ENCODE measurements around the gene NTM. TPM values are rescaled to one million over a fixed set of nuclear protein-coding genes. Genes with fewer than 3 reads are reported as not detected.

The NTM gene
- total and polyA plus RNA-seq, 2 donors (not counting 3 experiments of a cell fraction or from before 2014, with no cell fraction given): 1.00 to 1.1 TPM

DNA sequence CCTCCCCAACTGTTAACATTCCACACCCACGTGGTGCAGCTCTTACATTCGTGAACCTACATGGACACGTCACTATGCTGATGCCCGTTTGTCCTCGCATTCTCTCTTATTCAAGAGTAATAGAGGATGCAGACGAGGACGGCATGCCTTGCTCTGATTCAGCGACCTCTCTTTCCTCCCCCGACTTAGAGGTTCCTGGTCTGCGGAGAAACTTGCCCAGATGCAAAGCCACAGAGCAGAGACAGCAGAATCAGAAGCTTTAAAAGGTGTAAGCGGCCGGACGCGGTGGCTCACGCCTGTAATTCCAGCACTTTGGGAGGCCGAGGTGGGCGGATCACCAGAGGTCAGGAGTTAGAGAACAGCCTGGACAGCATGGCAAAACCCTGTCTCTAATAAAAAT lies 288.0 kb downstream of the NTM start:
- dilution Hi-C loops (cut with MboI; ENCODE audit: extremely low pct_ligation_motif_present, low sequenced_read_pairs): loop anchor here (25.0 kb wide), 1 partner anchor 596 kb away; no protein-coding TSS in a partner anchor
- BruUV-seq (replicated peaks): no TSS peak
- H3K9ac ChIP-seq (replicated peaks; ENCODE audit: extremely low read depth, insufficient read depth, low read length): no peak overlapping the region
- no peak for DNase-seq (ENCODE audit: low read depth, low spot score)
- FAIRE-seq: no peak
- no peak for TF ChIP-seq GATA2 (IDR thresholded peaks at IDR 0.05; ENCODE audit: insufficient read depth, insufficient read length, low read depth, low read length)
- no peaks in the 10 kb centered on the region for H3K9me3 ChIP-seq (replicated peaks; ENCODE audit: control insufficient read depth, insufficient read depth, low read length)
- no peaks in the 10 kb centered on the region for H3K36me3 ChIP-seq (ENCODE audit: control insufficient read depth in 2 of 2, extremely low read depth in 1 of 2, insufficient read depth in 2 of 2, low read length in 2 of 2)
- no peaks in the 10 kb centered on the region for H3K79me2 ChIP-seq (ENCODE audit: control insufficient read depth, insufficient read depth, low read length)
- ChIA-PET CTCF (interaction anchor here (2.0 kb wide), 1 partner anchor 16 kb away, joined by 5 read pairs; no protein-coding TSS in a partner anchor), POLR2A (no interaction called here)
- H3K9me1 ChIP-seq (replicated peaks; ENCODE audit: control insufficient read depth, extremely low read depth, insufficient read depth, low read length): no peaks in the 10 kb centered on the region
- no peaks in the 10 kb centered on the region for H4K20me1 ChIP-seq (replicated peaks; ENCODE audit: control insufficient read depth, extremely low read depth, insufficient read depth, low read length)
- no peak overlapping the region for H3K4me3 ChIP-seq (replicated peaks in 1 of 3; ENCODE audit: insufficient read depth in 1 of 3, low read depth in 1 of 3, low read length in 3 of 3)
- no peak overlapping the region for H3K27ac ChIP-seq (ENCODE audit: insufficient read depth, low read depth, low read length)
- H3K27me3 ChIP-seq (ENCODE audit: control insufficient read depth in 2 of 2, insufficient read depth in 2 of 2, low read length in 2 of 2): peaks cover 2 to 3% of the 10 kb centered on the region in 2 experiments
- H3K4me2 ChIP-seq (ENCODE audit: insufficient read depth, low read length): no peak overlapping the region
- intact Hi-C loops (cut with micrococcal nuclease): no loop called here
- H2AFZ ChIP-seq (ENCODE audit: low read depth, low read length): no peak overlapping the region
- no peaks in the 10 kb centered on the region for H3K4me1 ChIP-seq (ENCODE audit: control insufficient read depth, extremely low read depth, insufficient read depth, low read length)

DNA sequence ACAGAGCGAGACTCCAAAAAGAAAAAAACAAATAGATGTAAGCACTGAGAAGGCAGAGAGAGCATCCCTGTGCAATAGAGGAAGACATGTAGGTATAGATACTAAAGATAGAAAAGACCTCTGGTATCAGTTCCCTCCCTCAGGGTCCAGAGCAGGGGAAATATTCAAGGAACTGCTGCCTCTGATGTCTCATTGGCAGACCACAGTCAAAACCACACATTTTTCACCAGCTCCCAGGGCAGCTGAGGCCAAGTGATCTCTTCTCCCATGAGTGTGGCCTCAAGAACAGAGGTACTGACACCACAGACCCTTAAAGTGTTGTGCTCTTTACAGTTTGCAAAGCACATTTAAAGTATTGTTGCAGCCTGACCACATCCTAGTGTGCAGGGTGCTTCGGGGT lies 288.5 kb downstream of the NTM start:
- Histone ChIP-seq H3K27me3 (ENCODE audit: control insufficient read depth in 2 of 2, insufficient read depth in 2 of 2, low read length in 2 of 2) (peaks cover 2 to 3% of the 10 kb centered on the region in 2 experiments), H3K4me1 (ENCODE audit: control insufficient read depth, extremely low read depth, insufficient read depth, low read length) (no peaks in the 10 kb centered on the region), H3K4me2 (ENCODE audit: insufficient read depth, low read length) (no peak overlapping the region), H3K4me3 (replicated peaks in 1 of 3; ENCODE audit: insufficient read depth in 1 of 3, low read depth in 1 of 3, low read length in 3 of 3) (no peak overlapping the region), H3K27ac (ENCODE audit: insufficient read depth, low read depth, low read length) (no peak overlapping the region), H4K20me1 (replicated peaks; ENCODE audit: control insufficient read depth, extremely low read depth, insufficient read depth, low read length) (no peaks in the 10 kb centered on the region), H3K9me1 (replicated peaks; ENCODE audit: control insufficient read depth, extremely low read depth, insufficient read depth, low read length) (no peaks in the 10 kb centered on the region), H3K79me2 (ENCODE audit: control insufficient read depth, insufficient read depth, low read length) (no peaks in the 10 kb centered on the region), H3K9me3 (replicated peaks; ENCODE audit: control insufficient read depth, insufficient read depth, low read length) (no peaks in the 10 kb centered on the region), H3K36me3 (ENCODE audit: control insufficient read depth in 2 of 2, extremely low read depth in 1 of 2, insufficient read depth in 2 of 2, low read length in 2 of 2) (no peaks in the 10 kb centered on the region), H3K9ac (replicated peaks; ENCODE audit: extremely low read depth, insufficient read depth, low read length) (no peak overlapping the region), H2AFZ (ENCODE audit: low read depth, low read length) (no peak overlapping the region)
- TF ChIP-seq EZH2 (IDR thresholded peaks at IDR 0.05; ENCODE audit: borderline replicate concordance, low read depth, low read length, severe bottlenecking): no peak
- TF ChIP-seq POLR2A (IDR thresholded peaks at IDR 0.05; ENCODE audit: low read depth, low read length): no peak
- TF ChIP-seq, protein P1, sequence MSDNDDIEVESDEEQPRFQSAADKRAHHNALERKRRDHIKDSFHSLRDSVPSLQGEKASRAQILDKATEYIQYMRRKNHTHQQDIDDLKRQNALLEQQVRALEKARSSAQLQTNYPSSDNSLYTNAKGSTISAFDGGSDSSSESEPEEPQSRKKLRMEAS (IDR thresholded peaks at IDR 0.05; ENCODE audit: insufficient read depth, insufficient read length): no peak
- TF ChIP-seq, protein P2, sequence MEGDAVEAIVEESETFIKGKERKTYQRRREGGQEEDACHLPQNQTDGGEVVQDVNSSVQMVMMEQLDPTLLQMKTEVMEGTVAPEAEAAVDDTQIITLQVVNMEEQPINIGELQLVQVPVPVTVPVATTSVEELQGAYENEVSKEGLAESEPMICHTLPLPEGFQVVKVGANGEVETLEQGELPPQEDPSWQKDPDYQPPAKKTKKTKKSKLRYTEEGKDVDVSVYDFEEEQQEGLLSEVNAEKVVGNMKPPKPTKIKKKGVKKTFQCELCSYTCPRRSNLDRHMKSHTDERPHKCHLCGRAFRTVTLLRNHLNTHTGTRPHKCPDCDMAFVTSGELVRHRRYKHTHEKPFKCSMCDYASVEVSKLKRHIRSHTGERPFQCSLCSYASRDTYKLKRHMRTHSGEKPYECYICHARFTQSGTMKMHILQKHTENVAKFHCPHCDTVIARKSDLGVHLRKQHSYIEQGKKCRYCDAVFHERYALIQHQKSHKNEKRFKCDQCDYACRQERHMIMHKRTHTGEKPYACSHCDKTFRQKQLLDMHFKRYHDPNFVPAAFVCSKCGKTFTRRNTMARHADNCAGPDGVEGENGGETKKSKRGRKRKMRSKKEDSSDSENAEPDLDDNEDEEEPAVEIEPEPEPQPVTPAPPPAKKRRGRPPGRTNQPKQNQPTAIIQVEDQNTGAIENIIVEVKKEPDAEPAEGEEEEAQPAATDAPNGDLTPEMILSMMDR (IDR thresholded peaks at IDR 0.05; ENCODE audit: extremely low read depth in 1 of 2, insufficient read depth in 1 of 2, low read depth in 1 of 2, low read length in 2 of 2): no peak
- no peak for TF ChIP-seq MYC (IDR thresholded peaks at IDR 0.05; ENCODE audit: low read depth, low read length)
- no peak for TF ChIP-seq GATA2 (IDR thresholded peaks at IDR 0.05; ENCODE audit: insufficient read depth, insufficient read length, low read depth, low read length)
- TF ChIP-seq JUN (IDR thresholded peaks at IDR 0.05; ENCODE audit: borderline replicate concordance, insufficient read depth, insufficient read length, low read depth): no peak
- no peak for TF ChIP-seq FOS (IDR thresholded peaks at IDR 0.05; ENCODE audit: borderline replicate concordance, insufficient read depth, low read length)
- TF ChIP-seq POLR2AphosphoS5 (IDR thresholded peaks at IDR 0.05; ENCODE audit: insufficient read depth, low read depth, low read length): no peak
- FAIRE-seq: no peak
- dilution Hi-C loops (cut with MboI; ENCODE audit: extremely low pct_ligation_motif_present, low sequenced_read_pairs) (loop anchor here (25.0 kb wide), 1 partner anchor 597 kb away; no protein-coding TSS in a partner anchor), intact Hi-C loops (cut with micrococcal nuclease) (no loop called here)
- DNase-seq (ENCODE audit: low read depth, low spot score): no peak
- BruUV-seq (replicated peaks): no TSS peak
- POLR2A ChIA-PET: no interaction called here
- CTCF ChIA-PET: interaction anchor here (2.0 kb wide), 1 partner anchor 16 kb away, joined by 5 read pairs; no protein-coding TSS in a partner anchor

Data from endothelial cell of umbilical vein (primary cell).